NT2/D1 (cell line): Measurements from ENCODE around the gene HS6ST2.

Experiments used
- YY1 ChIP-seq: IDR thresholded peaks from 2 replicates; pipeline ENCODE4 v1.6.1; 2011; ENCODE audit not compliant: insufficient read length, insufficient read depth
- ZNF274 ChIP-seq: IDR thresholded peaks from 2 replicates; pipeline ENCODE4 v1.6.1; 2011; ENCODE audit warnings: mild to moderate bottlenecking, low read depth, low read length

DNA sequence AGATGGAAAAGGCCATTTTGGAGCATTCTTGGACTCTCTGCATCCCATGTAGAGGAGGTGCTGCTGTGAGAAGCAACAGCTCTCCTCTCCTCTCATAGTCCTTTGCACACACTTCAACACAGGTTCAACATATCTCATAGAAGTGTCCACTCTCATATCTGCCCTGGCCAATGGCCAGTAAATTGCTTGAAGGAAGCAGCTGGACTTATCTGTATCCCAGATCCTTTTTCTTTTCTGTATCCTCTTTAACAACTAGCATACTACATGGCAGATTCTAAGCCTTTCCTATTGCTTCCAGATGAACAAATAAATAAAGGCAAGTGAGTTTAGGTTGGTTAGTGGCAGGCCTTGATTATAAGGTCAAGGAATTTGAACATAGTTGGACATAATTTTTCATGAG, 122.0 kb downstream of the HS6ST2 start:
- TF ChIP-seq ZNF274 (no peak), YY1 (no peak)
